ENCODE measurements around the gene WNK3.

- TF ChIP-seq CTCF (IDR thresholded peaks at IDR 0.05), result no peak
- TF ChIP-seq ZSCAN20 (CRISPR knock-in tag; IDR thresholded peaks at IDR 0.05), result no peak
- TF ChIP-seq BHLHE40 (IDR thresholded peaks at IDR 0.05; ENCODE audit: low read depth, low read length), result no peak
- TF ChIP-seq E2F6 (IDR thresholded peaks at IDR 0.05; ENCODE audit: borderline replicate concordance, low read depth), result no peak
- TF ChIP-seq NR3C1 (IDR thresholded peaks at IDR 0.05), result no peak
- no peak for TF ChIP-seq HOXA7 (CRISPR knock-in tag; IDR thresholded peaks at IDR 0.05)
- no peak for TF ChIP-seq RARB (CRISPR knock-in tag; IDR thresholded peaks at IDR 0.05)
- no peak for TF ChIP-seq POLR2A (IDR thresholded peaks at IDR 0.05; ENCODE audit: low read length)
- TF ChIP-seq ZFP36 (IDR thresholded peaks at IDR 0.05; ENCODE audit: borderline replicate concordance, partially characterized antibody), result no peak
- no peak for TF ChIP-seq EP300 (IDR thresholded peaks at IDR 0.05)
Measured at GRCh38 chrX:54301516-54301915, 56.3 kb downstream of the WNK3 start.

Measured in A549 (cell line).